ENCODE results near the gene ZCRB1.

The ZCRB1 gene

GRCh38 chr12:42327227-42327590 lies 1.3 kb upstream of the ZCRB1 start:
- DNase-seq (ENCODE audit: low spot score) = no peak

GRCh38 chr12:42326541-42327226 lies 790 bp upstream of the ZCRB1 start:
- DNase-seq (ENCODE audit: low spot score) = peak; percentile 43

GRCh38 chr12:42325326-42325652 lies 605 bp downstream of the ZCRB1 start:
- peak; percentile 3 for DNase-seq (ENCODE audit: low spot score)

GRCh38 chr12:42323856-42324255 lies 2.0 kb downstream of the ZCRB1 start:
- DNase-seq (ENCODE audit: low spot score) = no peak

GRCh38 chr12:42322567-42322966 lies 3.3 kb downstream of the ZCRB1 start:
- DNase-seq (ENCODE audit: low spot score) = no peak

GRCh38 chr12:42320796-42321195 lies 5.1 kb downstream of the ZCRB1 start:
- no peak for DNase-seq (ENCODE audit: low spot score)

- no peak for DNase-seq (ENCODE audit: low spot score)
These were observed 10.8 kb downstream of the ZCRB1 start for GRCh38 chr12:42315108-42315507.

GRCh38 chr12:42309996-42310395 lies 15.9 kb downstream of the ZCRB1 start:
- DNase-seq (ENCODE audit: low spot score) = no peak

- no peak for DNase-seq (ENCODE audit: low spot score)
These were observed 17.5 kb downstream of the ZCRB1 start for GRCh38 chr12:42308390-42308789.

- no peak for DNase-seq (ENCODE audit: low spot score)
These were observed 19.6 kb downstream of the ZCRB1 start for GRCh38 chr12:42306297-42306696.

- peak; percentile 74 for DNase-seq (ENCODE audit: low spot score)
These were observed 26.2 kb downstream of the ZCRB1 start for GRCh38 chr12:42299392-42300308.

GRCh38 chr12:42298887-42299286 lies 27.0 kb downstream of the ZCRB1 start:
- no peak for DNase-seq (ENCODE audit: low spot score)

- peak; percentile 32 for DNase-seq (ENCODE audit: low spot score)
These were observed 29.3 kb downstream of the ZCRB1 start for GRCh38 chr12:42296503-42297109.

GRCh38 chr12:42291680-42292079 lies 34.2 kb downstream of the ZCRB1 start:
- no peak for DNase-seq (ENCODE audit: low spot score)

- no peak for DNase-seq (ENCODE audit: low spot score)
These were observed 37.4 kb downstream of the ZCRB1 start for GRCh38 chr12:42288544-42288943.

- no peak for DNase-seq (ENCODE audit: low spot score)
These were observed 39.2 kb downstream of the ZCRB1 start for GRCh38 chr12:42286741-42287140.

- no peak for DNase-seq (ENCODE audit: low spot score)
These were observed 40.5 kb downstream of the ZCRB1 start for GRCh38 chr12:42285431-42285830.

GRCh38 chr12:42284876-42285275 lies 41.0 kb downstream of the ZCRB1 start:
- no peak for DNase-seq (ENCODE audit: low spot score)

GRCh38 chr12:42284157-42284556 lies 41.7 kb downstream of the ZCRB1 start:
- no peak for DNase-seq (ENCODE audit: low spot score)

- no peak for DNase-seq (ENCODE audit: low spot score)
These were observed 42.2 kb downstream of the ZCRB1 start for GRCh38 chr12:42283739-42284138.

GRCh38 chr12:42282294-42282693 lies 43.6 kb downstream of the ZCRB1 start:
- no peak for DNase-seq (ENCODE audit: low spot score)

GRCh38 chr12:42281844-42282243 lies 44.0 kb downstream of the ZCRB1 start:
- no peak for DNase-seq (ENCODE audit: low spot score)

- no peak for DNase-seq (ENCODE audit: low spot score)
These were observed 44.6 kb downstream of the ZCRB1 start for GRCh38 chr12:42281278-42281677.

Measured in kidney tubule cell (primary cell).